ENCODE results near the gene RFC2.
"Not testable (repeated sequence)": the region's sequence is repeated elsewhere in the genome, so short reads cannot be mapped to it uniquely, and the experiment has no call there.

RFC2 gene

GRCh38 chr7:74255461-74255860 lies 1.3 kb upstream of the RFC2 start:
- H3K4me3 ChIP-seq (ENCODE audit: low read length) = not testable (repeated sequence)
- H3K9ac ChIP-seq (ENCODE audit: low read length) = peak overlapping the region; percentile 95

GRCh38 chr7:74254858-74255379 lies 720 bp upstream of the RFC2 start:
- H3K9ac ChIP-seq (ENCODE audit: low read length) = peak overlapping the region; percentile 95
- H3K27me3 ChIP-seq (ENCODE audit: control insufficient read depth, insufficient read depth, low read length) = no peaks in the 10 kb centered on the region
- H3K36me3 ChIP-seq (ENCODE audit: control insufficient read depth, insufficient read depth, low read length) = no peaks in the 10 kb centered on the region
- peak overlapping the region; percentile 53 for H3K4me3 ChIP-seq (ENCODE audit: low read length)
- H3K9me3 ChIP-seq (ENCODE audit: control insufficient read depth, low read length) = no peaks in the 10 kb centered on the region
- H3K4me1 ChIP-seq (ENCODE audit: control insufficient read depth, insufficient read depth, low read length) = peaks cover 11% of the 10 kb centered on the region

More at GRCh38 chr7:74255461-74255860, 1.3 kb upstream of the RFC2 start:
- H3K36me3 ChIP-seq (ENCODE audit: control insufficient read depth, insufficient read depth, low read length); H3K27me3 ChIP-seq (ENCODE audit: control insufficient read depth, insufficient read depth, low read length); H3K9me3 ChIP-seq (ENCODE audit: control insufficient read depth, low read length): not testable (repeated sequence)
- peaks cover 11% of the 10 kb centered on the region for H3K4me1 ChIP-seq (ENCODE audit: control insufficient read depth, insufficient read depth, low read length)

DNA sequence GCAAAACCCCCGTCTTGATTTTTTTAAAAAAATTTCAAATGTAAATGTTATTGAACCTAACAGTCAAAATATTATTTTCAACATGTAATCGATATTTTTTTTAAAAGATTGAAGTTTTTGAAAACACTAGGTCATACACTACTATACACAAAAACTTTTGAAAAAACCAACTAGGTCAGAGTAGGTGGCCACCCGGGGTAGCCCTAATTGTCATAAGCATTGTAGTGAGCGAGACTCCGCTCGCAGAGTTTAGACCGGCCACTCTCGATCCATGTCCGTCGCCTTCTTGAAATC lies 417 bp downstream of the RFC2 start:
- Histone ChIP-seq H3K4me1 (ENCODE audit: control insufficient read depth, insufficient read depth, low read length) (peaks cover 10% of the 10 kb centered on the region), H3K4me3 (ENCODE audit: low read length) (peak overlapping the region; percentile 53), H3K36me3 (ENCODE audit: control insufficient read depth, insufficient read depth, low read length) (no peaks in the 10 kb centered on the region), H3K9ac (ENCODE audit: low read length) (peak overlapping the region; percentile 95), H3K27me3 (ENCODE audit: control insufficient read depth, insufficient read depth, low read length) (no peaks in the 10 kb centered on the region), H3K9me3 (ENCODE audit: control insufficient read depth, low read length) (no peaks in the 10 kb centered on the region)

DNA sequence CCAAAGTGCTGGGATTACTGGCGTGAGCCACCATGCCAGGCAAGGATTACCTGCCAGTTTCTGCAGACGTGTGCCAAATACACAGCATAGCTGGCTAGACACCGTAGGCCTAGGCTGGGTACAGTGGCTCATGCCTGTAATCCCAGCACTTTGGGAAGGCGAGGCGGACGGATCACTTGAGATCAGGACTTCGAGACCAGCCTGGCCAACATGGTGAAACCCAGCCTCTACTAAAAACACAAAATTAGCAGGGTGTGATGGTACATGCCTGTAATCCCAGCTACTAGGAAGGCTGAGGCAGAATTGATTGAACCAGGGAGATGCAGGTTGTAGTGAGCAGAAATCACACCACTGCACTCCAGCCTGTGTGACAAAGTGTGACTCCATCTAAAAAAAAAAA lies 868 bp downstream of the RFC2 start:
- H3K9me3 ChIP-seq (ENCODE audit: control insufficient read depth, low read length) = no peaks in the 10 kb centered on the region
- no peaks in the 10 kb centered on the region for H3K36me3 ChIP-seq (ENCODE audit: control insufficient read depth, insufficient read depth, low read length)
- peak overlapping the region; percentile 37 for H3K9ac ChIP-seq (ENCODE audit: low read length)
- no peaks in the 10 kb centered on the region for H3K27me3 ChIP-seq (ENCODE audit: control insufficient read depth, insufficient read depth, low read length)
- no peak overlapping the region for H3K4me3 ChIP-seq (ENCODE audit: low read length)
- peaks cover 5% of the 10 kb centered on the region for H3K4me1 ChIP-seq (ENCODE audit: control insufficient read depth, insufficient read depth, low read length)

DNA sequence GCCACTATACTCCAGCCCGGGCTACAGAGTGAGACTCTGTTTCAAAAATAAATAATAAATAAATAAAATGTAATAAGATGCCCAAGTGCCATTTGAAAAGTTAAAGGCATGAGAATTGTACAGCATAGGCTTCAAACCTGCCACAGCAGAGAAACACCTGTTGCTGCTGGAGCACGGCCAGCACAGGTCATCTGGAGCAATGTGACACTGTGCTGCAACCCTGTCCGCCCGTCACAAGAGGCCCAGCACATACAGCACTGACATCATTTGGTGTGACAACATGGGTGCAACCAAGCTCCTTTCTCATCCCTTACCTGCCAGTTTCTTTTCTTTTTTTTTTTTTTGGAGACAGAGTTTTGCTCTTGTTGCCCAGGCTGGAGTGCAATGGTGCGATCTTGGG lies 1.3 kb downstream of the RFC2 start:
- no peaks in the 10 kb centered on the region for H3K9me3 ChIP-seq (ENCODE audit: control insufficient read depth, low read length)
- H3K4me1 ChIP-seq (ENCODE audit: control insufficient read depth, insufficient read depth, low read length) = peaks cover 5% of the 10 kb centered on the region
- no peaks in the 10 kb centered on the region for H3K36me3 ChIP-seq (ENCODE audit: control insufficient read depth, insufficient read depth, low read length)
- H3K4me3 ChIP-seq (ENCODE audit: low read length) = no peak overlapping the region
- H3K27me3 ChIP-seq (ENCODE audit: control insufficient read depth, insufficient read depth, low read length) = no peaks in the 10 kb centered on the region
- peak overlapping the region; percentile 37 for H3K9ac ChIP-seq (ENCODE audit: low read length)

- not testable (repeated sequence) for H3K9me3 ChIP-seq (ENCODE audit: control insufficient read depth, low read length); H3K27me3 ChIP-seq (ENCODE audit: control insufficient read depth, insufficient read depth, low read length); H3K4me3 ChIP-seq (ENCODE audit: low read length); H3K9ac ChIP-seq (ENCODE audit: low read length); H3K4me1 ChIP-seq (ENCODE audit: control insufficient read depth, insufficient read depth, low read length); H3K36me3 ChIP-seq (ENCODE audit: control insufficient read depth, insufficient read depth, low read length)
Observed at GRCh38 chr7:74249058-74249457, 5.1 kb downstream of the RFC2 start.

- Histone ChIP-seq H3K36me3 (ENCODE audit: control insufficient read depth, insufficient read depth, low read length) (no peaks in the 10 kb centered on the region), H3K4me3 (ENCODE audit: low read length) (no peak overlapping the region), H3K27me3 (ENCODE audit: control insufficient read depth, insufficient read depth, low read length) (peaks cover 1% of the 10 kb centered on the region), H3K9ac (ENCODE audit: low read length) (no peak overlapping the region), H3K9me3 (ENCODE audit: control insufficient read depth, low read length) (no peaks in the 10 kb centered on the region), H3K4me1 (ENCODE audit: control insufficient read depth, insufficient read depth, low read length) (no peaks in the 10 kb centered on the region)
Observed at GRCh38 chr7:74248156-74248555, 6.0 kb downstream of the RFC2 start.

- H3K9me3 ChIP-seq (ENCODE audit: control insufficient read depth, low read length) = no peaks in the 10 kb centered on the region
- peaks cover 2% of the 10 kb centered on the region for H3K27me3 ChIP-seq (ENCODE audit: control insufficient read depth, insufficient read depth, low read length)
- no peak overlapping the region for H3K4me3 ChIP-seq (ENCODE audit: low read length)
- no peaks in the 10 kb centered on the region for H3K4me1 ChIP-seq (ENCODE audit: control insufficient read depth, insufficient read depth, low read length)
- H3K36me3 ChIP-seq (ENCODE audit: control insufficient read depth, insufficient read depth, low read length) = no peaks in the 10 kb centered on the region
- no peak overlapping the region for H3K9ac ChIP-seq (ENCODE audit: low read length)
Observed at GRCh38 chr7:74246497-74246896, 7.7 kb downstream of the RFC2 start.

GRCh38 chr7:74242122-74242443 lies 12.1 kb downstream of the RFC2 start:
- H3K4me1 ChIP-seq (ENCODE audit: control insufficient read depth, insufficient read depth, low read length) = no peaks in the 10 kb centered on the region
- no peak overlapping the region for H3K9ac ChIP-seq (ENCODE audit: low read length)
- no peaks in the 10 kb centered on the region for H3K9me3 ChIP-seq (ENCODE audit: control insufficient read depth, low read length)
- no peaks in the 10 kb centered on the region for H3K36me3 ChIP-seq (ENCODE audit: control insufficient read depth, insufficient read depth, low read length)
- peaks cover 2% of the 10 kb centered on the region for H3K27me3 ChIP-seq (ENCODE audit: control insufficient read depth, insufficient read depth, low read length)
- no peak overlapping the region for H3K4me3 ChIP-seq (ENCODE audit: low read length)

GRCh38 chr7:74240482-74240881 lies 13.7 kb downstream of the RFC2 start:
- Histone ChIP-seq H3K9ac (ENCODE audit: low read length) (no peak overlapping the region), H3K4me1 (ENCODE audit: control insufficient read depth, insufficient read depth, low read length) (no peaks in the 10 kb centered on the region), H3K36me3 (ENCODE audit: control insufficient read depth, insufficient read depth, low read length) (no peaks in the 10 kb centered on the region), H3K27me3 (ENCODE audit: control insufficient read depth, insufficient read depth, low read length) (peaks cover 2% of the 10 kb centered on the region), H3K9me3 (ENCODE audit: control insufficient read depth, low read length) (no peaks in the 10 kb centered on the region), H3K4me3 (ENCODE audit: low read length) (no peak overlapping the region)

- H3K4me3 ChIP-seq (ENCODE audit: low read length) = no peak overlapping the region
- H3K9me3 ChIP-seq (ENCODE audit: control insufficient read depth, low read length) = no peaks in the 10 kb centered on the region
- H3K36me3 ChIP-seq (ENCODE audit: control insufficient read depth, insufficient read depth, low read length) = no peaks in the 10 kb centered on the region
- H3K4me1 ChIP-seq (ENCODE audit: control insufficient read depth, insufficient read depth, low read length) = no peaks in the 10 kb centered on the region
- no peak overlapping the region for H3K9ac ChIP-seq (ENCODE audit: low read length)
- no peaks in the 10 kb centered on the region for H3K27me3 ChIP-seq (ENCODE audit: control insufficient read depth, insufficient read depth, low read length)
Observed at GRCh38 chr7:74236284-74236683, 17.9 kb downstream of the RFC2 start.

GRCh38 chr7:74235518-74236268 lies 18.5 kb downstream of the RFC2 start:
- Histone ChIP-seq H3K36me3 (ENCODE audit: control insufficient read depth, insufficient read depth, low read length) (no peaks in the 10 kb centered on the region), H3K4me1 (ENCODE audit: control insufficient read depth, insufficient read depth, low read length) (no peaks in the 10 kb centered on the region), H3K4me3 (ENCODE audit: low read length) (no peak overlapping the region), H3K9me3 (ENCODE audit: control insufficient read depth, low read length) (no peaks in the 10 kb centered on the region), H3K27me3 (ENCODE audit: control insufficient read depth, insufficient read depth, low read length) (no peaks in the 10 kb centered on the region), H3K9ac (ENCODE audit: low read length) (no peak overlapping the region)
